ENCODE results near the gene ARHGEF6. TPM values are rescaled to one million over a fixed set of nuclear protein-coding genes. Genes with fewer than 3 reads are reported as not detected.

The ARHGEF6 gene
- polyA plus RNA-seq, 1 experiment = 6.8 TPM

GRCh38 chrX:136766785-136767103 is 14.0 kb downstream of the ARHGEF6 start:
- Histone ChIP-seq H3K27me3 (ENCODE audit: control insufficient read depth, insufficient read depth, low read length) (no peaks in the 10 kb centered on the region), H3K27ac (ENCODE audit: low read depth, low read length) (no peak overlapping the region), H3K9me3 (ENCODE audit: control insufficient read depth, insufficient read depth, low read length) (no peaks in the 10 kb centered on the region), H3K4me3 (ENCODE audit: low read depth, low read length) (peak overlapping the region; percentile 57)
- no peak for DNase-seq (ENCODE audit: low read depth, low spot score)
- ChIA-PET POLR2A (interaction anchor here (1.1 kb wide), 1 partner anchor 113 kb away, joined by 3 read pairs; no protein-coding TSS in a partner anchor), CTCF (interaction anchor here (0.7 kb wide), 1 partner anchor 426 kb away, joined by 3 read pairs; no protein-coding TSS in a partner anchor)
- no peak for TF ChIP-seq CTCF (IDR thresholded peaks at IDR 0.05; ENCODE audit: low read depth, low read length)

GRCh38 chrX:136765821-136766356 is 14.8 kb downstream of the ARHGEF6 start:
- TF ChIP-seq CTCF (IDR thresholded peaks at IDR 0.05; ENCODE audit: low read depth, low read length) = no peak
- ChIA-PET POLR2A (no interaction called here), CTCF (interaction anchor here (0.9 kb wide), 1 partner anchor 95 kb away, joined by 3 read pairs; no protein-coding TSS in a partner anchor)
- Histone ChIP-seq H3K27me3 (ENCODE audit: control insufficient read depth, insufficient read depth, low read length) (no peaks in the 10 kb centered on the region), H3K27ac (ENCODE audit: low read depth, low read length) (no peak overlapping the region), H3K4me3 (ENCODE audit: low read depth, low read length) (no peak overlapping the region), H3K9me3 (ENCODE audit: control insufficient read depth, insufficient read depth, low read length) (no peaks in the 10 kb centered on the region)
- no peak for DNase-seq (ENCODE audit: low read depth, low spot score)

DNA sequence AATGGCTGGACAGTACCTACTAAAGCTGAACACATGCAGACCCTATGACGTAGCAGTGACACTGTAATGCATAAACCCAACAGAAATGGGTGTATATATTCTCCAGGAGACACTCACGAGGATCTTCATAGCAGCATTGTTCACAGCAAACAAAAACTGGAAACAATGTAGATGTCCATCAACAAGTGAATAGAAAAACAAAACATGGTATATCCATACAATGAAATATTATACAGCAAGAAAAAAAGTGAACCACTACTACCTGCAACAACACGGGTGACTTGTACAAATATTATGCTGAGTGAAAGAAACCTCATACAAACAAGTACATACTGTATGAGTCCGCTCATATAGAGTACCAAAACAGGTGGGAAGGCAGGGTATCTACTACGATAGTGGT is 16.5 kb downstream of the ARHGEF6 start:
- no peak for DNase-seq (ENCODE audit: low read depth, low spot score)
- POLR2A ChIA-PET = no interaction called here
- Histone ChIP-seq H3K27ac (ENCODE audit: low read depth, low read length) (no peak overlapping the region), H3K27me3 (ENCODE audit: control insufficient read depth, insufficient read depth, low read length) (no peaks in the 10 kb centered on the region), H3K9me3 (ENCODE audit: control insufficient read depth, insufficient read depth, low read length) (no peaks in the 10 kb centered on the region), H3K4me3 (ENCODE audit: low read depth, low read length) (no peak overlapping the region)
- CTCF ChIA-PET = no interaction called here
- TF ChIP-seq CTCF (IDR thresholded peaks at IDR 0.05; ENCODE audit: low read depth, low read length) = no peak

- no peak for DNase-seq (ENCODE audit: low read depth, low spot score)
- no peaks in the 10 kb centered on the region for H3K27me3 ChIP-seq (ENCODE audit: control insufficient read depth, insufficient read depth, low read length)
- CTCF ChIA-PET = no interaction called here
- no peak for TF ChIP-seq CTCF (IDR thresholded peaks at IDR 0.05; ENCODE audit: low read depth, low read length)
- POLR2A ChIA-PET = no interaction called here
- no peak overlapping the region for H3K27ac ChIP-seq (ENCODE audit: low read depth, low read length)
- no peak overlapping the region for H3K4me3 ChIP-seq (ENCODE audit: low read depth, low read length)
- H3K9me3 ChIP-seq (ENCODE audit: control insufficient read depth, insufficient read depth, low read length) = no peaks in the 10 kb centered on the region
Observed at GRCh38 chrX:136762820-136763452, 17.8 kb downstream of the ARHGEF6 start.

DNA sequence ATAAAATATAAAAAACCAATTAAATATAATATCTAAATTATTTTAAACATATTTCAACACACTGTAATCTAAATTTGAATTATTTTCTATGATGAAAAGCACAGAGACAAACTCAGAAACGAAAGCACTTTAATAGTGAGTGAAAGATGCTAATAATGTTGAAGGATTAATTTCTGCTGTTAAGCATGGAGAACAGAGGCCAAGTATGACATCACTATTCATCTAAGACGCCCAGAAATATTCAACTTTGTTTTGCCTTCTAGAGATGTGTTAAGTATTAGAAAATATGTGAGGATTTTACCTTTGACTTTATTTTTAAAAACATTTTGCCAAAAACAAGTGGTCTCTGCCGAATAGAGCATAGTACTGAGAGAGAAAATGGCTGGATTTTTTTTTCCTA is 19.3 kb downstream of the ARHGEF6 start:
- Histone ChIP-seq H3K27ac (ENCODE audit: low read depth, low read length) (no peak overlapping the region), H3K9me3 (ENCODE audit: control insufficient read depth, insufficient read depth, low read length) (no peaks in the 10 kb centered on the region), H3K27me3 (ENCODE audit: control insufficient read depth, insufficient read depth, low read length) (no peaks in the 10 kb centered on the region), H3K4me3 (ENCODE audit: low read depth, low read length) (no peak overlapping the region)
- no peak for DNase-seq (ENCODE audit: low read depth, low spot score)
- ChIA-PET CTCF (interaction anchor here (1.3 kb wide), 1 partner anchor 67 kb away, joined by 5 read pairs; no protein-coding TSS in a partner anchor), POLR2A (no interaction called here)
- no peak for TF ChIP-seq CTCF (IDR thresholded peaks at IDR 0.05; ENCODE audit: low read depth, low read length)
